ENCODE results near the gene NCOA3.

Gene NCOA3

GRCh38 chr20:47694021-47694818, 192.5 kb downstream of the NCOA3 start:
- in situ Hi-C loops (cut with HindIII; ENCODE audit: low sequenced_read_pairs) = no loop called here
- no peak for TF ChIP-seq CTCF (IDR thresholded peaks at IDR 0.05; ENCODE audit: low read depth, low read length, missing control alignments)
- no peak for DNase-seq (ENCODE audit: low read depth)
- H3K4me3 ChIP-seq (ENCODE audit: low read depth, low read length) = no peak overlapping the region

GRCh38 chr20:47696856-47697255, 195.2 kb downstream of the NCOA3 start:
- in situ Hi-C loops (cut with HindIII; ENCODE audit: low sequenced_read_pairs) = no loop called here
- TF ChIP-seq CTCF (IDR thresholded peaks at IDR 0.05; ENCODE audit: low read depth, low read length, missing control alignments) = no peak
- no peak overlapping the region for H3K4me3 ChIP-seq (ENCODE audit: low read depth, low read length)
- DNase-seq (ENCODE audit: low read depth) = no peak

DNA sequence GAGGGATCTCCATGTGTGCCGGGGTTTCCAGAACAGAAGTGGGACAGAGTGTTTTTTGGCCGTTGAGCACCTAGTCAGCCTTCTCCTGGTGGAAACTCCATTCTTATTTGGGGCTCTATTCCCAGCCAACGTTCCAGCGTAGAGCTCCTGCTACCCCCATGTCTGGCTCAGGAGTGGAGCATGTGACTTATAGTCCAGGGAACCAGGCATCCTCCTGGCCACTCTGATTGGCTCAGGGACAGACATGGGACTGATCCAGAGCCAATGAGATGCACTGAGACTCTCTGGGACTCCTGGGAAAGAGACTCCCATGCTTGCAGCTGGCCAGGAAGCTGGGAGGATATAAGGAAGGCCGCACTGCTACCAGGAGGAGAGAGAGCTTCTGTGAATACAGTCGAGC, 196.5 kb downstream of the NCOA3 start:
- no peak overlapping the region for H3K4me3 ChIP-seq (ENCODE audit: low read depth, low read length)
- no peak for DNase-seq (ENCODE audit: low read depth)
- TF ChIP-seq CTCF (IDR thresholded peaks at IDR 0.05; ENCODE audit: low read depth, low read length, missing control alignments) = no peak
- in situ Hi-C loops (cut with HindIII; ENCODE audit: low sequenced_read_pairs) = no loop called here

GRCh38 chr20:47699818-47700217, 198.1 kb downstream of the NCOA3 start:
- no peak for DNase-seq (ENCODE audit: low read depth)
- no peak for TF ChIP-seq CTCF (IDR thresholded peaks at IDR 0.05; ENCODE audit: low read depth, low read length, missing control alignments)

GRCh38 chr20:47700327-47700726, 198.6 kb downstream of the NCOA3 start:
- in situ Hi-C loops (cut with HindIII; ENCODE audit: low sequenced_read_pairs) = no loop called here
- no peak for DNase-seq (ENCODE audit: low read depth)
- TF ChIP-seq CTCF (IDR thresholded peaks at IDR 0.05; ENCODE audit: low read depth, low read length, missing control alignments) = no peak
- H3K4me3 ChIP-seq (ENCODE audit: low read depth, low read length) = no peak overlapping the region

More at GRCh38 chr20:47699818-47700217, 198.1 kb downstream of the NCOA3 start:
- no peak overlapping the region for H3K4me3 ChIP-seq (ENCODE audit: low read depth, low read length)
- in situ Hi-C loops (cut with HindIII; ENCODE audit: low sequenced_read_pairs) = no loop called here

- TF ChIP-seq CTCF (IDR thresholded peaks at IDR 0.05; ENCODE audit: low read depth, low read length, missing control alignments) = no peak
These were observed 199.9 kb downstream of the NCOA3 start for GRCh38 chr20:47701612-47702011.

More at GRCh38 chr20:47701612-47702011, 199.9 kb downstream of the NCOA3 start:
- DNase-seq (ENCODE audit: low read depth) = no peak
- in situ Hi-C loops (cut with HindIII; ENCODE audit: low sequenced_read_pairs) = no loop called here
- H3K4me3 ChIP-seq (ENCODE audit: low read depth, low read length) = no peak overlapping the region
